ENCODE measurements around the gene ZFHX2.

DNA sequence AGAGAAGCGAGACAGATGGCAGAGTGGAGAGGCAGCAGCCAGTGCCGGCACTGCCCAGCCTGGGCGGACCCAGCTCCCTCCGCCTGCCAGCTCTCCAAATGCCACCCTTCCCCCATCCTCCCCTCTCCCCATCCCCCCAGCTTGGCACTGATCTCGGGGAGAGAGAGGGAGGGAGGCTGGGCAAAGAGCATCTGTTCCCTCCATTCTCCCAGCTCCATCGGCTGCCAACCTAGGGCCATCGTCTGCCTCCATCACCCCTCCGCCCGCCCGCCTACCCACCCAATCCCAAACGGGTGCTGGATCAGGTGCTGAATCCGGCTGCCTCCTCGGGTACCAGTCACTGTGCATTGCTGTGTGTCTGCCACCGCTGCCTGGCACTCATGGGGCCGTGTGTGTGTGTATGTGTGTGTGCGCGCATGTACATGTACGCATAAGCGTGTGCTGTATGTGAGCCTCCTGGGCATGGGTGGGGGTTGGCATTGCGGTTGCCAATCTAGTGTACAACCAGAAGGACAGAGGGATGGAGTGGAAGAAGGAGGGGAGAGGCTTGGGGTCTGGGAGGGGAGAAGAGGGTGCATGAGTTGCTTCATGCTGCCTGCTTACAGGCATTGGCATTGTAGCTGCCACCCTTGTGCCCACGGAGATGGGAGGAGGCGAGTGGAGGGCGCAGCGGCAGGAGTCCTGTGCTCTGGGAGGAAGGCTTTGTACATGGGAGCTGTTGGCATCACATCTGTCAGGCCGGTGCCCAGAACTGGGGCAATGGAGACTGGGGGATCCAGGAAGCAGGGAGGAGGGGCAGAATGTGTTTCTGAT, 38.4 kb downstream of the ZFHX2 start:
- TF ChIP-seq FOXM1 (IDR thresholded peaks at IDR 0.05; ENCODE audit: borderline replicate concordance, low read depth) (no peak), TAF1 (IDR thresholded peaks at IDR 0.05; ENCODE audit: low read depth) (no peak), CREB1 (IDR thresholded peaks at IDR 0.05; ENCODE audit: low read depth) (no peak), ZBTB7A (IDR thresholded peaks at IDR 0.05; ENCODE audit: low read depth) (no peak), EP300 (IDR thresholded peaks at IDR 0.05; ENCODE audit: borderline replicate concordance) (no peak), YY1 (IDR thresholded peaks at IDR 0.05; ENCODE audit: low read depth) (no peak), TEAD4 (IDR thresholded peaks at IDR 0.05) (no peak), NFIC (IDR thresholded peaks at IDR 0.05) (no peak), CEBPB (IDR thresholded peaks at IDR 0.05) (no peak)
- TF ChIP-seq, protein P1, sequence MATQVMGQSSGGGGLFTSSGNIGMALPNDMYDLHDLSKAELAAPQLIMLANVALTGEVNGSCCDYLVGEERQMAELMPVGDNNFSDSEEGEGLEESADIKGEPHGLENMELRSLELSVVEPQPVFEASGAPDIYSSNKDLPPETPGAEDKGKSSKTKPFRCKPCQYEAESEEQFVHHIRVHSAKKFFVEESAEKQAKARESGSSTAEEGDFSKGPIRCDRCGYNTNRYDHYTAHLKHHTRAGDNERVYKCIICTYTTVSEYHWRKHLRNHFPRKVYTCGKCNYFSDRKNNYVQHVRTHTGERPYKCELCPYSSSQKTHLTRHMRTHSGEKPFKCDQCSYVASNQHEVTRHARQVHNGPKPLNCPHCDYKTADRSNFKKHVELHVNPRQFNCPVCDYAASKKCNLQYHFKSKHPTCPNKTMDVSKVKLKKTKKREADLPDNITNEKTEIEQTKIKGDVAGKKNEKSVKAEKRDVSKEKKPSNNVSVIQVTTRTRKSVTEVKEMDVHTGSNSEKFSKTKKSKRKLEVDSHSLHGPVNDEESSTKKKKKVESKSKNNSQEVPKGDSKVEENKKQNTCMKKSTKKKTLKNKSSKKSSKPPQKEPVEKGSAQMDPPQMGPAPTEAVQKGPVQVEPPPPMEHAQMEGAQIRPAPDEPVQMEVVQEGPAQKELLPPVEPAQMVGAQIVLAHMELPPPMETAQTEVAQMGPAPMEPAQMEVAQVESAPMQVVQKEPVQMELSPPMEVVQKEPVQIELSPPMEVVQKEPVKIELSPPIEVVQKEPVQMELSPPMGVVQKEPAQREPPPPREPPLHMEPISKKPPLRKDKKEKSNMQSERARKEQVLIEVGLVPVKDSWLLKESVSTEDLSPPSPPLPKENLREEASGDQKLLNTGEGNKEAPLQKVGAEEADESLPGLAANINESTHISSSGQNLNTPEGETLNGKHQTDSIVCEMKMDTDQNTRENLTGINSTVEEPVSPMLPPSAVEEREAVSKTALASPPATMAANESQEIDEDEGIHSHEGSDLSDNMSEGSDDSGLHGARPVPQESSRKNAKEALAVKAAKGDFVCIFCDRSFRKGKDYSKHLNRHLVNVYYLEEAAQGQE (IDR thresholded peaks at IDR 0.05; ENCODE audit: low read depth) = no peak
- TF ChIP-seq, protein P2, sequence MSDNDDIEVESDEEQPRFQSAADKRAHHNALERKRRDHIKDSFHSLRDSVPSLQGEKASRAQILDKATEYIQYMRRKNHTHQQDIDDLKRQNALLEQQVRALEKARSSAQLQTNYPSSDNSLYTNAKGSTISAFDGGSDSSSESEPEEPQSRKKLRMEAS (IDR thresholded peaks at IDR 0.05) = no peak
